ENCODE results near the gene CCL18.

DNA sequence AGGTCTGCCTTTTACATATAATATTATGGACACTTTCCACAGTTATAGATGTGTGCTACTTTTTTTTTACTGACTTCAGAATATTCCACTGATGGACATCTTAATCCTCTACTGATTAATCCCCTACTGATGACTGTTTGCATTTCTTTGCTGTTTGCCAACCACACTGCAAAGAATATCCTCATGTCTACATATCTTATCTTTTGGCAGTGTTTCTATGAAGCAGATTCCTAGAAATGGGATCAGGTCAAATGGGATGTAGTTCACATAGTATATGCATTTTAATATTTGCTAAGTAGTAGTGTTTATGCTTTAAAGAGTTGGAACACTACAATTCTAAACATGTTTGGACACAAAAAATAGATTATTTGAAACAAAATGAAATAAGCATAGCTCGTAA is 22.7 kb downstream of the CCL18 start:
- TF ChIP-seq, protein P1, sequence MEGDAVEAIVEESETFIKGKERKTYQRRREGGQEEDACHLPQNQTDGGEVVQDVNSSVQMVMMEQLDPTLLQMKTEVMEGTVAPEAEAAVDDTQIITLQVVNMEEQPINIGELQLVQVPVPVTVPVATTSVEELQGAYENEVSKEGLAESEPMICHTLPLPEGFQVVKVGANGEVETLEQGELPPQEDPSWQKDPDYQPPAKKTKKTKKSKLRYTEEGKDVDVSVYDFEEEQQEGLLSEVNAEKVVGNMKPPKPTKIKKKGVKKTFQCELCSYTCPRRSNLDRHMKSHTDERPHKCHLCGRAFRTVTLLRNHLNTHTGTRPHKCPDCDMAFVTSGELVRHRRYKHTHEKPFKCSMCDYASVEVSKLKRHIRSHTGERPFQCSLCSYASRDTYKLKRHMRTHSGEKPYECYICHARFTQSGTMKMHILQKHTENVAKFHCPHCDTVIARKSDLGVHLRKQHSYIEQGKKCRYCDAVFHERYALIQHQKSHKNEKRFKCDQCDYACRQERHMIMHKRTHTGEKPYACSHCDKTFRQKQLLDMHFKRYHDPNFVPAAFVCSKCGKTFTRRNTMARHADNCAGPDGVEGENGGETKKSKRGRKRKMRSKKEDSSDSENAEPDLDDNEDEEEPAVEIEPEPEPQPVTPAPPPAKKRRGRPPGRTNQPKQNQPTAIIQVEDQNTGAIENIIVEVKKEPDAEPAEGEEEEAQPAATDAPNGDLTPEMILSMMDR (IDR thresholded peaks at IDR 0.05) = no peak
- TF ChIP-seq POLR2A (IDR thresholded peaks at IDR 0.05) = no peak

Measured in uterus (tissue), 2 donors.